Measurements from ENCODE around the gene DCLRE1C.

DNA sequence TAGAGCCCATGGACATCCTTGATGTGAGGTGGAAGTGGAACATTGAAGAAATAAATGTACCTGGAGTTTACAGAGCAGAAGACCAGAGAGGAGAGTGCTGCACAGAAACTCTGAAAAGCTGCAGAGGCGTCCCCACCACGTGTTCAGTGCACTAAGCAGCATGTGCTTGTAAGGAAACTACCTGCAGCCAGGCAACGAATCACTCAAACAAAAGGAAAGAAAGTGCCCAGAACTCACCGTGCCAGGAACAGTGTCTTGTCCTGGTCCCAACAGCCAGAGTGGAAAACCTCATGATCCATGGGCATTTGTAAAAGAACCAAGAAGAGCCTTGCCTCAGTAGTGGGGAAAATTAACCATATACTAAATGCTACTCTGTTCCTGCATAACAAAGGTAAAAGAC is 42.9 kb downstream of the DCLRE1C start:
- no peak for TF ChIP-seq EZH2 (IDR thresholded peaks at IDR 0.05; ENCODE audit: insufficient read depth, poor library complexity, severe bottlenecking)
- no peak for TF ChIP-seq EZH2phosphoT487 (IDR thresholded peaks at IDR 0.05; ENCODE audit: insufficient read depth, low read depth)

All from GM23248 (cell line).